Amniotic epithelial cell (primary cell): Measurements from ENCODE around the gene ZBTB20.
"Not testable (repeated sequence)": the region's sequence is repeated elsewhere in the genome, so short reads cannot be mapped to it uniquely, and the experiment has no call there.

Experiments
- DNase-seq: peaks from one replicate; pipeline ENCODE4 v3.0.0-alpha.2; 2010; ENCODE audit warnings: low read depth

Gene ZBTB20

GRCh38 chr3:115146418-115147328 lies at the start of gene ZBTB20:
Gene ZBTB20 (minus strand): TSS chr3:115147288.
- peak; percentile 86 for DNase-seq

DNA sequence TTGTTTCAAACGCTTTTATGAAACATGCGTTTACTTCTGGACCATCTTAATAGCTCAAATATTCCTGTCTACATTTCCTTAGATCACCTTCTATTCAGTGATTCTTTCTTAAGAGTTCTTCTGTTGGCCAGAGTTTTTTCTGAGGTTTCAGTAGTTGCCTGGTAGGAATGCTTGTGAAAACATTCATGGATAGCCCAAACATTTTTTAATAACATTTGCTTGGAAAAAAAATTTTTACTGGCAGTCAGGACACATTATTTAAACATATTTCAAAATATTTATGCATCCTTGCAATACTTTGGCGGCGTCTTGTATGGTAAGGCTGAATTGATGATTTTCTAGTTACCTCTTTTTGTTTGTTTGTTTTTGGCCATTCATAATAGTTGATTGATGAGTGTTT lies 47.4 kb upstream of the ZBTB20 start:
- no peak for DNase-seq

DNA sequence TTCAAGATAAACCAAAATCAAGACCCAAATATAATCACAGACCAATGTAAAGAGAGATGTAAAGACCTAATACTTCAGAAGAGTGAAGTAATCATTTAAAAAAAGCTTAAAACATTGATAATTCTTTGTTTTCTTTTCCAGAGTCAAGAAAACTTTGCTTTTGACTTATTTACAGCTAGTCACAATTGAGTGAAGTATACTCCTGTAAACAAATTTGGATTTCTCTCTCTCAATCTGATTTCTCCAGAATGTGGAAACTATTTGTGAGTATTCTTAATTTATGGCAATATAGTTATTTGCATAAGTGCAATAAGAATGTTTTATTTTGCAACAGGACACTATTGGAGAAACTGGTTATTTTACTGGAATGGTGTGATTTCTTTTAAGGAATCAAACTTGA lies 43.7 kb upstream of the ZBTB20 start:
- DNase-seq: no peak

- DNase-seq: no peak
Measured at GRCh38 chr3:115187149-115187757, 40.2 kb upstream of the ZBTB20 start.

DNA sequence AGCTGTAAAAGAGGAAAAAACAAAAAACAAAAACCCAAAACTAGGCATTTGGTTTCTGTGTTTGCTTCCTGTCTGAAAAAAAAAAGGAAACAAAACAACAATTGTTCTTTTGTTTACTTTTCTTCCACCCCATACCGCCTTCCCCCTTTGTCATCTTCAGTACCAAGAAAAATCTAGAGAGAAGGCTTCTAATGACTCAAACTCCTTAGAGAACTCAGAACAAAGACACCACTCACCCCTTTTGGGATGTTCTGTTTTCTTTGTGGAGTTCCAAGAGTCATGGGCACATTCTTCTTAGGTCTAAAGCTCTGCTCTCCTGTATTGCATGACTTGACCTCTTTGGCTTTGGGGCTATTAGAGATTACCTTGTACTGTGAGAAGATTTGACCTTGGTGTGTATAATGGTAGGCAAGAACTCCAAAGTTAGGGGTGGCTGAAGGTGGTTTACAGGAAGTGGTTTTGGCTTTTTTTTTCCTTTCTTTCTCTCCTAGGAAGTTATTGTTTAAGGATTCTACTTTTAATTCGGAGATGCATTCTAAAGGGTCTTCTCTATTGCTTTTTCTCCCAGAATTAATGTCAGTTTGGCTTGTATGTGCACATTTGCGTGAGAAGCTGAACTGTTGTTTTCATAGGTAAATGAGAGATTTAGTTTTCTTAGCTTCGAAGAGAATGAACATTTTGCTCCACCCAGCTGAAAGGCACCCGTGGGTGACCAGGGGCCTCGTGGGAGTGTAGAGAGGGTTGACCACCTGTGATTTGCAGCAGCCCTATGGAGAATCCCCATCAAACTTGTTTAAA lies 39.5 kb upstream of the ZBTB20 start:
- DNase-seq: no peak

DNA sequence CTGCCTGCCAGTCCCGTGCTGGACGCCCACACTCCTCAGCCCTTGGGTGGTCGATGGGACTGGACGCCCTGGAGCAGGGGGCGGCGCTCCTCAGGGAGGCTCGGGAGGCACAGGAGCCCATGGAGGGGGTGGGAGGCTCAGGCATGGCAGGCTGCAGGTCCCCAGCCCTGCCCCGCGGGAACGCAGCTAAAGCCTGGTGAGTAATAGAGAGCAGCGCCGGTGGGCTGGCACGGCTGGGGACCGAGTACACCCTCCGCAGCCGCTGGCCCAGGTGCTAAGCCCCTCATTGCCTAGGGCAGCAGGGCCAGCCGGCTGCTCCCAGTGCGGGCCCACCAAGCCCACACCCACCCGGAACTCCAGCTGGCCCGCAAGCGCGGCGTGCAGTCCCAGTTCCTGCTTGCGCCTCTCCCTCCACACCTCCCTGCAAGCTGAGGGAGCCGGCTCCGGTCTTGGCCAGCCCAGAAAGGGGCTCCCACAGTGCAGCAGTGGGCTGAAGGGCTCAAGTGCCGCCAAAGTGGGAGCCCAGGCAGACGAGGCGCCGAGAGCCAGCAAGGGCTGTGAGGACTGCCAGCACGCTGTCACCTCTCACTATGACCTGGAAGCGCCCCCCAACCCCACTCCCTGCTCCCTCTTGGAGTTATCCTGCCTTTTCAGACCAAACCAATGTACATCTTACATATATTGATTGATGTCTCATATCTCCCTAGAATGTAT lies 37.9 kb upstream of the ZBTB20 start:
- not testable (repeated sequence) for DNase-seq

DNA sequence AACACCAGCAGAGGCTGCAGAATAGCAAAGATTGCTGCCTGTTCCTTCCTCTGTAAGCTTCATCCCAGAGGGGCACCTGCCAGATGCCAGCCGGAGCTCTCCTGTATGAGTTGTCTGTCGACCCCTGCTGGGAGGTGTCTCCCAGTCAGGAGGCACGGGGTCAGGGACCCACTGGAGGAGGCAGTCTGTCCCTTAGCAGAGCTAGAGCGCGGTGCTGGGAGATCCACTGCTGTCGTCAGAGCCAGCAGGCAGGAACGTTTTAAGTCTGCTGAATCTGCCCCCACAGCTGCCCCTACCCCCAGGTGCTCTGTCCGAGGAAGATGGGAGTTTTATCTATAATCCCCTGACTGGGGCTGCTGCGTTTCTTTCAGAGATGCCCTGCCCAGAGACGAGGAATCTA lies 31.8 kb upstream of the ZBTB20 start:
- DNase-seq: not testable (repeated sequence)

GRCh38 chr3:115169808-115170207 lies 22.7 kb upstream of the ZBTB20 start:
- DNase-seq: no peak

DNA sequence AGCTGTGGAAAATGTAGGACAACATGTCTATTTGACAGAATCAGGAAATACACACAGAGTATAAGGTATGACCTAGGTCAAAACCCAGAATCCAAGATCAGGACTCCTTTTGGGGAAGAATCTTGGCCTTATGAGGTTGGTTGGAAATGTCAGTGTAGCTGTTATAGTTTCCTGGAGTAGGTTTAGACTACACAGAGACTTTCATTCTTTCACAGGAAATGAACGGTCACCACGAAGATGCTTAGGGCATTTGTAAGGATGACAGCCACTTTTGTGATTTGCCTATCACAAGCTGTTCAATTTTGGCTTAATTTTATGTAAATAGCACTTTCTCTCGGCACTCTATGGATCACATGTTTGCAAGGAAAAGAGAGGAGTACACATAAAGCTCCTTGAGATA lies 18.6 kb upstream of the ZBTB20 start:
- DNase-seq: no peak

- no peak for DNase-seq
Measured at GRCh38 chr3:115165266-115165665, 18.2 kb upstream of the ZBTB20 start.

- DNase-seq: peak; percentile 9
Measured at GRCh38 chr3:115164374-115165221, 17.5 kb upstream of the ZBTB20 start.

DNA sequence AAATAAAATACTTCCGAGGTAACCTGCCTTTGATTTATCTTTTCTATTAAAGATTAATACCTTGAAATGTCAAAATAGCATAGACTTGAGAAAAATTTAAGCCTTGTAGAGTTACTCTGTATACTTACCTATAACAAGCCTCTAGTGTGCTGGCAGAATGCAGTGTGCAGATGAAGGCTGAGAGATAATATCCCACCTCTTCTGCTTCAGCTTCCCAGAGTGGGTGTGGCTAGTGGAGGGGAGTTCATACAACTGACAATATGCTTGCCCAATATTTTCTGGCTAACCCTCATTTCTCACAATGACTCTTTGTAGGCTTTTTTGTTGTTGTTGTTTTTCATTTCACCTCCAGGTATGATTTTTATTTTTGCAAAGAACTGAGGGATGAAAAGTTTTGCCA lies 15.7 kb upstream of the ZBTB20 start:
- no peak for DNase-seq

DNA sequence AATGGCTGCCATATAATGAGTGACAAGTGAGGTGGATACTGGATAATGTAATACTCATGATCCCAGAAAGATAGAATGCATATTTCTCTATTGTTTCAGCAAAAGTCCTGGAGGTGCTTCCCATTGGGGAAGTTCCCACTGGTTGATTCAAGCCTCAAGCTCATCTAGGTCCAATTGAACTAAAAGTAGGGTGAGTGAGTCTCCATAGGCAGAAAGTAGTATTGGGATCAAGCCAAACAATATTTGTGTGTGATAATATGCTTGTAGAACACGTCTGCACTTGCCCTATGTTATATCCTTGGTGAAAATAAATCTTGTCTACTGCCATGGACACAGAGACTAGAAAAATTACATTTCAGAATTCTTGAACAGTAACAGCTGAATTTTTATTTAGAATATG lies 14.8 kb upstream of the ZBTB20 start:
- no peak for DNase-seq

- DNase-seq: no peak
Measured at GRCh38 chr3:115161168-115161834, 14.2 kb upstream of the ZBTB20 start.

- DNase-seq: no peak
Measured at GRCh38 chr3:115160295-115160694, 13.2 kb upstream of the ZBTB20 start.

DNA sequence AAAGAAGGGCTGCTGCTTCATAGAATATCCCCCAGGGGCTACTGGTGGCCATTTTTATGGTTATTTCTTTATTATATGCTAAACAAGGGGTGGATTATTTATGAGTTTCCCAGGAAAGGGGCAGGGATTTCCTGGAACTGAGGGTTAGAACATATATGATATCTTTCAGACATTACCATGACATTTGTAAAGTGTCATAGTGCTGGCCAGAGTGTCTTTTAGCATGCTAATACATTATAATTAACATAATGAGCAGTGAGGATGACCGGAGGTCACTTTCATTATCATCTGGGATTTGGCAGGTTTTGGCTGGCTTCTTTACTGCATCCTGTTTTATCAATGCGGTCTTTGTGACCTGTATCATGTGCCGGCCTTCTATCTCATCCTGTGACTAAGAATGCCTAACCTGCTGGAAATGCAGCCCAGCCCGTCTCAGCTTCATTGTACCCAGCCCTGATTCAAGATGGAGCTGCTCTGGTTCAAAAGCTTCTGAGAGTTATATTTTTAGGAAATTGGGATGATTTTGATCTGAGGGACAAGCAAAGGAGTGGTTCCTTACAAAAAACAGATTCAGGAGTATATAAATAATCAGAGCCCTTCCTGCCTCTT lies 9.1 kb upstream of the ZBTB20 start:
- DNase-seq: no peak

GRCh38 chr3:115154611-115155010 lies 7.5 kb upstream of the ZBTB20 start:
- DNase-seq: no peak

DNA sequence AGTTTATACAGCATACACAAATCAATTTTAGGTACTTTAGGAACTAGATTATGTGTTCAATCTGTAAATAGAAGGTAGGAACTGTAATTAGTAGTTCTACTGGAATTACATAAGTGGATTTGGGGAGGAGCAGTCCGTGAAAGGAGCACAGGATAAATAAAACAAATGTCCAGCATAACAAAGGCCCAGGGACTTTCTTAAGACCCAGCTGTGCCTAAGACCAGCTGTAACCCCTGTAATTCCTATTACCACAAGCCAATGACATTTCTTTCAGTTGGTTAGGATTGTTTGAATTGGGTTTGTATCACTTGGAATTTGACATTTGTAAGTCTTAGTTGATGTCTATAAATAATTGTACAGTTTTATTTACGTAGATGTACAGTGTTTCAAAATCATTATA lies 4.8 kb upstream of the ZBTB20 start:
- no peak for DNase-seq

DNA sequence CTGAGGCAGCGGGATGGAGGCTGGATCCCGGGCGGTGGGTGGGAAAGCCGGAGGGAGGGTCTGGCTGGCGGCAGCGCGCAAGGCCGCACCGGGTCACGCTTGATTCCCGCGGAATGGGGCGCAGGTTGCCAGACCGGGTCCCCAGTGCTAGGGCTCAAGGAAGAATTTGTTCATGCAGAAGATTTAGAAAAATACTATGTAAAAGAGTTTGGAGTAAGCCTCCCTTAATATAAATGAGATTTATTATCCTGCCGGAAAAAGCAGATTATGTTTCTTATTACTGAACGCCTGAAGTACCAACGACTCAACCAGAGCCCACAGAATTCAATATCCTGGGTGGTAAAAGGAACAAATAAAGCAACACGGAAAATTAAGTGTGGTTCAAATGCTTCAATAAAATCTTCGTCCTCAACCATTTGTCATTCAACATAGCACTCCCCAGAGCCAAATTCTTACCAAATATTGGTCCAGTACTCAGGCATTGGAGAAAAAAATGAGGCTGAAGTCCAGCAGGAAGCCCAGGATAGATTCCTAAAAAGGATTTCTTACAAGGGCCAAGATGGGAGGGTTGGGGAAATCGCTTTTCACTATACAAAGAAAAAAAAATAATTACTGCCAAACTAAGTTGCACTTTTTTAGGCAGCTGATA lies 1.2 kb upstream of the ZBTB20 start:
- DNase-seq: no peak
